SJSA1 (cell line): ENCODE results near the gene MREG. TPM values are rescaled to one million over a fixed set of nuclear protein-coding genes. Genes with fewer than 3 reads are reported as not detected.

Experiments used
- DNase-seq, 2 experiments: peaks; one replicate each; pipeline ENCODE4 v3.0.0-alpha.2; 2015 to 2020; ENCODE audit warnings: low spot score in 2 of 2, low read depth in 1 of 2
- H3K27ac ChIP-seq: fragments of 250-450 bp; sonication (Bioruptor Pico); 2 replicates; pipeline ENCODE4 v1.5.1; 2020; ENCODE audit warnings: mild to moderate bottlenecking, moderate library complexity
- H3K27me3 ChIP-seq: fragments of 250-450 bp; sonication (Bioruptor Pico); replicated peaks from 2 replicates; pipeline ENCODE4 v1.5.1; 2020; ENCODE audit warnings: mild to moderate bottlenecking, moderate library complexity
- H3K36me3 ChIP-seq: fragments of 250-450 bp; sonication (Bioruptor Pico); 2 replicates; pipeline ENCODE4 v1.5.1; 2020; ENCODE audit warnings: mild to moderate bottlenecking
- H3K4me1 ChIP-seq: fragments of 250-450 bp; sonication (Bioruptor Pico); replicated peaks from 2 replicates; pipeline ENCODE4 v1.6.1; 2021; ENCODE audit warnings: mild to moderate bottlenecking
- H3K4me3 ChIP-seq: fragments of 250-450 bp; sonication (Bioruptor Pico); 2 replicates; pipeline ENCODE4 v1.5.1; 2020; ENCODE audit warnings: mild to moderate bottlenecking
- H3K9me3 ChIP-seq: fragments of 250-450 bp; sonication (Bioruptor Pico); replicated peaks from 2 replicates; pipeline ENCODE4 v1.5.1; 2020; ENCODE audit warnings: mild to moderate bottlenecking
- total RNA-seq: library from RNA; depleted of rRNA; stranded (reverse); fragments of >200 nt; shearing (Covaris generic); gene quantifications from 2 replicates; pipeline ENCODE4 v1.2.3, GENCODE V29; 2014

Gene MREG
- total RNA-seq, 1 experiment from 2014 or later, result 1.9 TPM

DNA sequence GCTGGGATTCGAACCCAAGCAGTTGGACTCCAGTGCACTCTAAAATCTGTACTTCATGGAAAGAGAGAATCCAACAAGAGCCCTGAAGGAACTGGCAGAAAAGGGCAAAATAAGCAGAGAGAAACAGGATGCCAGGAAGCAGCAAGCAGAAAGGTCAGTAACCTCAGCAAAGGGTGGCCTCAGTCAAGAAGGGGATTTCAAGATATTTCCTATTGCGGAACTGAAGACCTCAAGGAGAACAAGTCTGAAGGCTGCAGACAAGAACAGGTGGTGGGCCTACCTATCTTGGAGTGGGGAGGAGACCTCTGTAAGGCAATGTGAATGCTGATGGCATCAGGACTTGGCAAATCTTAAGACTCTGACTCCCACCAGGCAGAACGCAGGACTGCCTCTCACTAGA, 20.1 kb upstream of the MREG start:
- Histone ChIP-seq H3K4me3 (no peak overlapping the region), H3K9me3 (no peaks in the 10 kb centered on the region), H3K4me1 (peaks cover 11% of the 10 kb centered on the region), H3K27ac (no peak overlapping the region), H3K36me3 (no peaks in the 10 kb centered on the region), H3K27me3 (no peaks in the 10 kb centered on the region)
- DNase-seq, result no peak

DNA sequence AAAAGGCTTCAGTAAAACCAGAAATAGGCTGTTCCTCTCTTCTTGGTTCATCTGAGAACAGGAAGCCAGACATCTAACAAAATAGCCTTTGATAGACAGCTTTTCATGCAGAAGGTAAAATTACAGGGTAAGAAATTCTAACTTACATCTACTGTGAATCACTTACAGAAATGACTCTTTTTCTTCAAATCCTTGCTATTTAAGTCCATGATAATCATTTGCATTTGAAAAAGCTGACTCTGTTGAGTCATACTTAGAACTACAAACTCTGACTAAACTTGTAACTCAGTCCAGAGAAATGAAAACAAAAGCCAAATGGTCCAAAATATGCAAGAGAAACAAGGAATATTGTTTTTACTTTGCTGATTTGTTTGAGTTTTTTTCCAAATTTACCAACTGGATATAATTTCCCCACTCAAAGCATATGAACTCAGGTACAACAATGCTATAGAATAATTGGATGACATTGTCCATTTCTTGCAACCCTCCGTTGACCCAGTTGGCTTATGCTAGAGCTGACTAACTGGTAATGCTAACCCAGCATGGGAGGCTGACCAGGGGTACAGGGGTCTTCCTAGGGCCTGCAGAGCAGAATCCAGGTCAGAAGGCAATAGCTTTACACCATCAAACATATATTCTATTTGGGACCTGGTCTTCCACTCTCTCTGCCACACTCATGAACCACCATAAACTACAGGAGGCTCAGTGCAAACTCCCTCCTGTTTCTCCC, 18.8 kb upstream of the MREG start:
- Histone ChIP-seq H3K9me3 (no peaks in the 10 kb centered on the region), H3K27me3 (no peaks in the 10 kb centered on the region), H3K4me1 (peaks cover 11% of the 10 kb centered on the region), H3K4me3 (no peak overlapping the region), H3K36me3 (no peaks in the 10 kb centered on the region), H3K27ac (peak overlapping the region; percentile 9; the same call in 1 of the 2 replicates)
- peak in 1 of 2 experiments; percentile 40 for DNase-seq

DNA sequence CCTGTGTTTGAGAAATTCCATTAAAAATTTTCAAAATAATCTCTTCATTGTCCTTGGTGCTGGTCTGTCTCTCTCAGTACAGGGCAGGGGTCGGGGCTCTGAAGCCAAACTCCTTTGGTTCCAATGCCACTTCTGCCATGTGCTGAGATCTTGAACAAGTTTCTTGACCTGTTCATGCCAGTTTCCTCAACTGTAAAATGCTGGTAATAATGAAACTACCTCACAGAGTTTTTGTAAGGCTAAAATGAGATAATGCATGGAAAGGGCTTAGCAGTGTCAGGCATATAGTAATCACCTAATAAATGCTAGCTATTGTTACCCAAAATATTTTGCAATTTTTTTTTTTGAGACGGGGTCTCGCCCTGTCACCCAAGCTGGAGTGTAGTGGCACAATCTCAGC, 16.9 kb upstream of the MREG start:
- Histone ChIP-seq H3K27ac (no peak overlapping the region), H3K4me1 (peaks cover 11% of the 10 kb centered on the region), H3K27me3 (no peaks in the 10 kb centered on the region), H3K9me3 (no peaks in the 10 kb centered on the region), H3K36me3 (no peaks in the 10 kb centered on the region), H3K4me3 (no peak overlapping the region)
- DNase-seq, result no peak

DNA sequence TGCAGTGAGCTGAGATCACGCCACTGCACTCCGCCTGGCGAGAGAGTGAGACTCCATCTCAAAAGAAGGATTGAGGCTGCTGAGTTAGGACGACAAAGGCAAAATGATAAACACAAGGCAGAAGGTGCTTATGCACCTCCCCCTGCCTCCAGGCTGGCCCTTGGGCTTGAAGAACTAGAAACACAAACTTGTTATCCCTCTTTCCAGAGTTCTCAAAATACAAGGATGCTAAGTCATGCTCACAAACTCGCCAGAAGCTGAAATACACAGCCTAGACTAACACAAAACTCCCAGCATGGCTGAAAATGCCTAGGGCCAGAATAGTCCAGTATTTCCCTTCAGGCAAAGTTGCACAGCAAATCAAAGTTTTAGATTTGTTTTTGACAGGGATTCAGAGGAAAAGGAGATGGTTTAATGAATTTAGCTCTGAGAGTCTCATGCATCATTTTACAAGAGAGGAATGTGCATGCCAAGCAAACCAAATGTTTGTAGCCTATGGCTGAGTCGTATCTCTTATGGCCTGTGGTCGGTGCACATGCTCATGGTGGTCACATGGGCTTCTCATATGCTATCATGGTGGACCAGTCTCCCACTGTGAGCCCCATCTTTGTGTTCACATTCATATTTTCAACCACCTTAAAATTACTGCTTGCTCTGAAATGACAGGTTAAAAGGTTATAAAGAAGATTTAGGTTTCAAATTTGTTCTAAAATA, 16.2 kb upstream of the MREG start:
- no peak for DNase-seq
- peaks cover 11% of the 10 kb centered on the region for H3K4me1 ChIP-seq
- no peaks in the 10 kb centered on the region for H3K27me3 ChIP-seq
- H3K9me3 ChIP-seq, result no peaks in the 10 kb centered on the region
- no peak overlapping the region for H3K4me3 ChIP-seq
- H3K27ac ChIP-seq, result no peak overlapping the region
- H3K36me3 ChIP-seq, result no peaks in the 10 kb centered on the region

DNA sequence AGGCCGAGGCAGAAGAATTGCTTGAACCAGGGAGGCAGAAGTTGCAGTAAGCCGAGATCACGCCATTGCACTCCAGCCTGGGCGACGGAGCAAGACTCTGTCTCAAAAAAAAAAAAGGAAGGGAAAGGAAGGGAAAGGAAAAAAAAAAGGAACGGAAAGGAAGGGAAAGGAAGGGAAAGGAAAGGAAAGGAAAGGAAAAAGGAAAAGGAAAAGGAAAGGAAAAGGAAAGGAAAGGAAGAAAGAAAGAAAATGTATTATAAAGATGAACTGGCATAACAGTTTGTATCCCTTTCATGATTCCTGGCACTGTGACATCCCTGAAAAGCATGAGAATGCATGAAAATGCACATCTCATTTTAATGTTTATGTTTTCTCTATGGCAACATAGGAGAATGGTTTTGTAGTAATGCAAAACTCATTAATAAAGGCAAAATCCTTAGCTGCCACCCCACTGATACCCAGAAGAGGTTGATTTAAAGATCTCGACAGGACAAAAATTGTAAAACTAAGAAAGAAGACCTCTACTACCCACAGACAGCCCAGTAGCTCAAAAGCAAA, 11.5 kb upstream of the MREG start:
- Histone ChIP-seq H3K36me3 (no peaks in the 10 kb centered on the region), H3K4me3 (no peak overlapping the region), H3K9me3 (no peaks in the 10 kb centered on the region), H3K27ac (no peak overlapping the region), H3K4me1 (no peaks in the 10 kb centered on the region), H3K27me3 (no peaks in the 10 kb centered on the region)
- no peak for DNase-seq

DNA sequence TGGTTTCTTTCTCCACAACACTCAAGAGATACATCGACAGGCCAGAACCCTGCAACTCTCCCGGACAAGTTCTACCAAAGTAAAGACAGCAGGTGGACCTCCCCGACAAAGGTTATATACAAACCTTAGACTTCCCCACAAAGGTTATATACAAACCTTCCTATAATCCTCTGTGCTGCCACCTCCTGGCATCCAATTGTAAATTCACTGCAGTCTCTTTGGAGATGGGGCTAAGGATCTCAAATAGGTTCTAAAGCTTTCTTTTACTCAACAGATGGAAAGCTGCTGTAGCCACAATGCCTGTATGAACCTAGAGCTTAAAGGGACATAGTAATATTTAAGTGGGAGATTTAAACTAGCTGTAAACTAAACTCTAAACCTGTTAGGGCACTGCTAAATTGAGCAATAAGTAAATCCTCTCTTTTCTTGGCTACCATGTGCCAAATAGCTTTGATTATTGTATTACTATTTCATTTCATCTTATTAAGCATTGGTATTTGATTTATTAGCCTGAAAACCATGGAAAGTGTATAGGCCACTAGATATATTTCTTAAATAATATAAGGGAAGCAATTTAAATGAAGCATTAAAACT, 9.8 kb upstream of the MREG start:
- H3K27me3 ChIP-seq, result no peaks in the 10 kb centered on the region
- H3K9me3 ChIP-seq, result no peaks in the 10 kb centered on the region
- DNase-seq, result peak in 1 of 2 experiments; percentile 21
- no peak overlapping the region for H3K4me3 ChIP-seq
- no peaks in the 10 kb centered on the region for H3K4me1 ChIP-seq
- H3K36me3 ChIP-seq, result no peaks in the 10 kb centered on the region
- H3K27ac ChIP-seq, result no peak overlapping the region

DNA sequence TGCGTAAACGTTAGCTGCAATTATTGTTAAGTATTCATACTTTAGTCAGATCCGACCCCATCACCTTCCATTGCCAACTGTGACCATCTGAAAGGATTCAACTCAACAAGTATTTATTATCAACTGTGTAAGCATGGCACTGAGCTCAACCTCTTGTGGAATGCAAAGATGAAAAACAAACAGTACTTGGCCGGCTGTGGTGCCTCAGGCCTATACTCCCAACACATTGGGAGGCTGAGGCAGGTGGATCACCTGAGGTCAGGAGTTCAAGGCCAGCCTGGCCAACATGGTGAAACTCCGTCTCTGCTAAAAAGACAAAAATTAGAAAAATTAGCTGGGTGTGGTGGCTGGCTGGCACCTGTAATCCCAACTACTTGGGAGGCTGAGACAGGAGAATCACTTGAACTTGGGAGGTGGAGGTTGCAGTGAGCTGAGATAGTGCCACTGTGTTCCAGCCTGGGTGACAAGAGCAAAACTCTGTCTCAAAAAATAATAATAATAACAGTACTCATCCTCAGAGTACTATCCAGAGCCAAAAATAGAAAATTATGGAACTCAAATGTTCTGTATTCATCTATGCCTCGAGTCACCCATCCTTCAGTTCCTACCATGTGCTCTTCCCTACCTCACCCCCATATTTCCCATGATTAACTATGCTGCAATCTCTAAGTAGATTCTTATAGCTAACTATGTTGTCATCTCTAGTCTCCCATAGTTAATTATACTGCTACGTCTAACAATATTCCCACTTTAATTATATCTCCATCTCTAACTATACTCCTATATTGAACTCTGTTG, 8.6 kb upstream of the MREG start:
- Histone ChIP-seq H3K27ac (no peak overlapping the region), H3K36me3 (no peaks in the 10 kb centered on the region), H3K4me1 (no peaks in the 10 kb centered on the region), H3K27me3 (no peaks in the 10 kb centered on the region), H3K9me3 (no peaks in the 10 kb centered on the region), H3K4me3 (no peak overlapping the region)
- no peak for DNase-seq

DNA sequence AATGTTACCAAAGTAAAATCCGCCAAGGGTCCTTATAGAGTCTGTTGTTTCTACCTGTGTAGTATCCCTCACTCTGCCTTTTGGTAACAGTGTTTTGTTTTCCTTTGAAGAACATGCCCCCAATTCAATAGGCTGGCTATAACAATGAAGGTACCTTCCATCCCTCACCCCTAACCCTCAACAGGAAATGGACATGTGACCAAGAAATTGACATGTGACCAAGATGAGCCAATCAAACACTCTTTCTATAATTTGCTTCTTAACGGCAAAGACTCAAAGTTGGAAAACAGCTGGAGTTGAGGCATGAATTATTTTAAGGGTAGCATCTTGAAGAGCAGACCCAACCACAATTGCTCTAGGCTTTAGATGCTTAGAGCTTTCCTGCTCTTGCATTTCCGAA, 5.4 kb upstream of the MREG start:
- no peak overlapping the region for H3K4me3 ChIP-seq
- no peaks in the 10 kb centered on the region for H3K9me3 ChIP-seq
- no peaks in the 10 kb centered on the region for H3K27me3 ChIP-seq
- H3K4me1 ChIP-seq, result 0 out of 2 replicates have a peak, but pooled peaks cover 4% of the 10 kb centered on the region
- no peak for DNase-seq
- H3K27ac ChIP-seq, result no peak overlapping the region
- H3K36me3 ChIP-seq, result no peaks in the 10 kb centered on the region

DNA sequence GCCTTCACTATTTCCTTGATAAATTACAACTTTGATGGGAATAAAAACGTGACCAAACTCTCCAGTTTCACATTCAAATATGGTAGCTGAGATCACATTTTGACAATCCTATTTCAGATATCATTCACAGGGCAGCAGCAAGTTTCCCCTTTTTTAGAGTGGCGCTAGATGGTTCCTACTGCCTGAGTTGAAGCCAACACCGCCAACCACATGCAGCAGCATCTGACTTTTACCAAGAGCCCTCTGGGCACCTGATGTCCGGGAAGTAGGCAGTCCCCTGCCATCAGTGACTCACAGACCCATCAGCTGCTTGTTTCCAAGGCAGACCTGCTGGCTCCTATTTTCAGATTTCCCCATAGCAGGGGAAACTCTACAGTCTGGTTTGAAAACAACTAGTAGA, 4.0 kb upstream of the MREG start:
- Histone ChIP-seq H3K4me1 (peaks cover 10% of the 10 kb centered on the region), H3K27ac (no peak overlapping the region), H3K9me3 (no peaks in the 10 kb centered on the region), H3K4me3 (no peak overlapping the region), H3K27me3 (peaks cover 2% of the 10 kb centered on the region; the same call in 1 of the 2 replicates), H3K36me3 (no peaks in the 10 kb centered on the region)
- DNase-seq, result no peak

DNA sequence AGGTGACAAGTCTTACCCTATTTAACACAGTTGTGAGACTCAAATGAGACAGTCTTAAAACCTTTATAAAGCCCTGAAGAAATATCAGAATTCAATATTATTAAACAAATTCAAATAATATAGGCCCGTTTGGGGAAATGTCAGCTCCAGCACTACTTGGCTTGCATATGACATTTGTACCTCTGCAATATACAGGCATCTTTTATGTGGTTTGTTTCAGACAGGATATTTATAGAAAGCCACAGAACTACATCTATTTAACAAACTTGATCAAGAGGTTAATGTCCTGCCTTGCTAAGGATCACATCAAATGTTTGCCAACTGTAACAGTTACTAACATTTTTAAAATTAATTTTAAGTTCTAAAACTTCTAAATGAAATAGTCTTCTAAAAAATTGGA, 3.2 kb upstream of the MREG start:
- Histone ChIP-seq H3K4me1 (peaks cover 10% of the 10 kb centered on the region), H3K27ac (no peak overlapping the region), H3K36me3 (no peaks in the 10 kb centered on the region), H3K4me3 (no peak overlapping the region), H3K9me3 (peaks cover under 1% of the 10 kb centered on the region; the same call in 1 of the 2 replicates), H3K27me3 (peaks cover 6% of the 10 kb centered on the region; the same call in 1 of the 2 replicates)
- DNase-seq, result no peak

DNA sequence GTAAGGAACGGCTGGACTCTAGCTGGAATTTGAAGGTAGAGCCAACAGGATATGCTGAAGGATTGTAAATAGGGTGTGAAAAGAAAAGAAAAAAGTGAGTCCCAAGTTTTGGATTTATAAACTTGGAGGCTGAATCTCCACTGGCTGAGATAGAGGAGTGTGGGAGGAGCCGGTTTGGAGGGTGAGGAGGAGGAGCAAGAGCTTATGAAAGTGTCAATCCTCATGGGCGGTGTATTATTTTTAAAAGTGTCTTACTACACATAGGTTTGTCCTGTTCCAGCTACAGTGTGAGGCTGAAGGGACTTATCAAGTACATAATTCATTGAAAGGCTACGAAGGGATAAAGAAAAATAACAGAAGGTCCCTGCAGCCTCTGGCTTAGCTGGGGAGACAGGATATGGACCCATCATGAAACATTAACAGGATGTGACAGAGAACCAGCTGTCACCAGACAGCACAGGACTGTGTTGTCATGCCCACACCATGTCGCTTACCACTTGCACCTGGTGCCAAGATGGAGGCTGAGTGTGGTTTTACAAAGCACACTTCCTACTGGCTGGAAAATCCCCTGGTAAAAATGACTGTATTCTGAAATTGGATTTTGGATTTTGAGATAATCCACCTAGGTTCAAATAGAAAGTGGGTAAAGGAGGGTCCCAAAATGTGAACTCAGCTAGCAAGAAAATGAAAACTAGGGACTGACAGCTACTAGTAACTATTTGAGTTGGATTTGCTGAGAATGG, 2.5 kb upstream of the MREG start:
- peaks cover 6% of the 10 kb centered on the region; the same call in 1 of the 2 replicates for H3K27me3 ChIP-seq
- H3K27ac ChIP-seq, result no peak overlapping the region
- H3K9me3 ChIP-seq, result peaks cover 3% of the 10 kb centered on the region; the same call in 1 of the 2 replicates
- H3K4me3 ChIP-seq, result no peak overlapping the region
- no peaks in the 10 kb centered on the region for H3K36me3 ChIP-seq
- peaks cover 10% of the 10 kb centered on the region for H3K4me1 ChIP-seq
- no peak for DNase-seq

DNA sequence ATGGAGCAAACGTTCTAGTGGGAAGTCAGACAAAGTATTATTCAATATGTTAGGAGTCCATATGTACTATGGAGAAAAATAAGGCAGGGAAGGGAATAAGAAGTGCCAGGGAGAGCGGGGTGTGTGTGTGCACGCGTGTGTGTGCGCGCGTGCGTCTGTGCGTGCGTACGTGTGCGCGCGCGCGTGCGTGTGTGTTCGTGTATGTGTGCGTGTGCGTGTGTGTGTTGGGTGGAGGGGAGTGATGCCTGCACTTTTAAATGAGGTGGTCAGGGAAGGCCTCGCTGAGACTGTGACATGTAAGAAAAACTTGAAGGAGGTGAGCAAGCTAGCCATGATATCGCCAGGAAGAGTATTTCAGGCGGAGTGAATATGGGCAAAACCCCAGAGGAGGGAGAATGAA, 1.6 kb upstream of the MREG start:
- no peak overlapping the region for H3K27ac ChIP-seq
- H3K4me3 ChIP-seq, result no peak overlapping the region
- H3K36me3 ChIP-seq, result no peaks in the 10 kb centered on the region
- peaks cover 10% of the 10 kb centered on the region for H3K4me1 ChIP-seq
- DNase-seq, result no peak
- H3K27me3 ChIP-seq, result peaks cover 6% of the 10 kb centered on the region; the same call in 1 of the 2 replicates
- H3K9me3 ChIP-seq, result peaks cover 3% of the 10 kb centered on the region; the same call in 1 of the 2 replicates

DNA sequence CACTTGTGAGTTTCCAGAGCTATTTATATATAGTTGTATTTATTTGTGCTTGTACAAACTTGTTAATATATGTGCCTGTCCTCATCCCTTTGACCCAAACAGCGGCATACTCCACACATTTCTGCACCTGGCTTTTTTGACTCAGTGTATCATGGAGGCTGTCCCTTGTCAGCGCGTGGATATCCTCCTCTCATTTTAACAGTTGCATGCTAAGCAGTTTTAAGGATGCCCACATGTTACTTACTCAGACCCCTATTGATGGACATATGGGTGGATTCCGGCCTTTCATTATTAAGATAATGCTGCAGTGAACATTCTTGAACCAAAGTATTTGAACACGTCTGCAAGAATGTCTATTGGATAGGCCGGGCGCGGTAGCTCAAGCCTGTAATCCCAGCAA, 655 bp upstream of the MREG start:
- H3K4me3 ChIP-seq, result no peak overlapping the region
- no peak for DNase-seq
- H3K9me3 ChIP-seq, result peaks cover 3% of the 10 kb centered on the region; the same call in 1 of the 2 replicates
- H3K36me3 ChIP-seq, result no peaks in the 10 kb centered on the region
- peaks cover 6% of the 10 kb centered on the region; the same call in 1 of the 2 replicates for H3K27me3 ChIP-seq
- H3K27ac ChIP-seq, result no peak overlapping the region
- peaks cover 10% of the 10 kb centered on the region for H3K4me1 ChIP-seq
